Measurements from ENCODE around the gene CTNND2. TPM values are rescaled to one million over a fixed set of nuclear protein-coding genes. Genes with fewer than 3 reads are reported as not detected.

CTNND2 gene
- total RNA-seq, 2 experiments from 2014 or later = not detected

GRCh38 chr5:11878814-11879213 lies 25.4 kb downstream of the CTNND2 start:
- intact Hi-C loops (cut with micrococcal nuclease) = no loop called here
- no peak for DNase-seq
- Mint-ChIP-seq H3K4me3 (no peak overlapping the region), H3K27ac (no peak overlapping the region), H3K27me3 (no peaks in the 10 kb centered on the region), H3K36me3 (ENCODE audit: low read depth) (no peaks in the 10 kb centered on the region), H3K4me1 (ENCODE audit: low read depth) (no peaks in the 10 kb centered on the region), H3K9me3 (peaks cover 6% of the 10 kb centered on the region)
- TF ChIP-seq, protein P1, sequence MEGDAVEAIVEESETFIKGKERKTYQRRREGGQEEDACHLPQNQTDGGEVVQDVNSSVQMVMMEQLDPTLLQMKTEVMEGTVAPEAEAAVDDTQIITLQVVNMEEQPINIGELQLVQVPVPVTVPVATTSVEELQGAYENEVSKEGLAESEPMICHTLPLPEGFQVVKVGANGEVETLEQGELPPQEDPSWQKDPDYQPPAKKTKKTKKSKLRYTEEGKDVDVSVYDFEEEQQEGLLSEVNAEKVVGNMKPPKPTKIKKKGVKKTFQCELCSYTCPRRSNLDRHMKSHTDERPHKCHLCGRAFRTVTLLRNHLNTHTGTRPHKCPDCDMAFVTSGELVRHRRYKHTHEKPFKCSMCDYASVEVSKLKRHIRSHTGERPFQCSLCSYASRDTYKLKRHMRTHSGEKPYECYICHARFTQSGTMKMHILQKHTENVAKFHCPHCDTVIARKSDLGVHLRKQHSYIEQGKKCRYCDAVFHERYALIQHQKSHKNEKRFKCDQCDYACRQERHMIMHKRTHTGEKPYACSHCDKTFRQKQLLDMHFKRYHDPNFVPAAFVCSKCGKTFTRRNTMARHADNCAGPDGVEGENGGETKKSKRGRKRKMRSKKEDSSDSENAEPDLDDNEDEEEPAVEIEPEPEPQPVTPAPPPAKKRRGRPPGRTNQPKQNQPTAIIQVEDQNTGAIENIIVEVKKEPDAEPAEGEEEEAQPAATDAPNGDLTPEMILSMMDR (IDR thresholded peaks at IDR 0.05) = no peak
- no peak for ATAC-seq
- ChIA-PET POLR2A (no interaction called here), CTCF (no interaction called here)

DNA sequence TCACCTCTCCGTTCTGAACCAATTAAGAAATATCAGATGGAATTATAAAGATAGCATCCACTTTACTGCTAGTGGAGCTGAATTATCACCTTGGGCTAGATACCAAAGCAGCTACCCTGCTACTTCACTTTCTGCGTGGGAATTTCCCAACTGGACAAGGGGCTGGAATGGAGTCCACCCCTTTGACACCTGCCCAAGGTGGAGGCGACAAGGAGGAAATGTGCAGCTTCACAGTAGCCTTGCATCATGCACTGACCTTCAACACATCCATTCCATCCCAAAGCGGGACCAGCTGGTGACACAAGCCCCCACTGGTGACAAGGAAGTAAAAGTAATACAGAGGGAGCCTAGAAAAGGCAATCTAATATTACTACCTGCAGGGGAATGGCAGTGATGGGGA lies 30.7 kb downstream of the CTNND2 start:
- Mint-ChIP-seq H3K9me3 (peaks cover 2% of the 10 kb centered on the region), H3K36me3 (ENCODE audit: low read depth) (no peaks in the 10 kb centered on the region), H3K4me1 (ENCODE audit: low read depth) (no peaks in the 10 kb centered on the region), H3K27me3 (no peaks in the 10 kb centered on the region), H3K4me3 (no peak overlapping the region), H3K27ac (no peak overlapping the region)
- ChIA-PET POLR2A (no interaction called here), CTCF (no interaction called here)
- DNase-seq (no peak), ATAC-seq (no peak)
- TF ChIP-seq, protein P1 (IDR thresholded peaks at IDR 0.05) = no peak
- intact Hi-C loops (cut with micrococcal nuclease) = no loop called here

DNA sequence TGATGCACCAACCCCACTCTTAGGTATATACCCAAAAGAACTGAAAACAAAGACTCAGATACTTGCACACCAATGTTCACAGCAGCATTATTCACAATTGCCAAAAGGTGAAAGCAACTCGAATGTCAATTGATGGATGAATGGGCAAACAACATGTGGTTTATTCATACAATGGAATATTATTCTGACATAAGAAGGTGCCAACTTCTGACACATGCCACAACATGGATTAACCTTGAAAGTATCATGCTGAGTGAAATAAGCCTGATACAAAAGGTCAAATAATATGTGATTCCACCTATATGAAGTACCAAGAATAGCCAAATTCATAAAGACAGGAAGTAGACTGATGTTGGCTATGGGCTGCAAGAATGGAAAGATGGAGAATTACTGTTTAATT lies 35.0 kb downstream of the CTNND2 start:
- H3K4me1 Mint-ChIP-seq (ENCODE audit: low read depth) = no peaks in the 10 kb centered on the region
- no peak overlapping the region for H3K4me3 Mint-ChIP-seq
- ChIA-PET CTCF (no interaction called here), POLR2A (no interaction called here)
- no peak overlapping the region for H3K27ac Mint-ChIP-seq
- intact Hi-C loops (cut with micrococcal nuclease) = no loop called here
- H3K9me3 Mint-ChIP-seq = peaks cover 2% of the 10 kb centered on the region
- H3K36me3 Mint-ChIP-seq (ENCODE audit: low read depth) = no peaks in the 10 kb centered on the region
- DNase-seq (no peak), ATAC-seq (no peak)
- H3K27me3 Mint-ChIP-seq = no peaks in the 10 kb centered on the region
- TF ChIP-seq, protein P1 (IDR thresholded peaks at IDR 0.05) = no peak

- ChIA-PET POLR2A (no interaction called here), CTCF (no interaction called here)
- no peak for DNase-seq
- TF ChIP-seq, protein P1 (IDR thresholded peaks at IDR 0.05) = no peak
- Mint-ChIP-seq H3K36me3 (ENCODE audit: low read depth) (no peaks in the 10 kb centered on the region), H3K27me3 (no peaks in the 10 kb centered on the region), H3K4me3 (no peak overlapping the region), H3K27ac (no peak overlapping the region), H3K9me3 (peaks cover 9% of the 10 kb centered on the region), H3K4me1 (ENCODE audit: low read depth) (no peaks in the 10 kb centered on the region)
- intact Hi-C loops (cut with micrococcal nuclease) = no loop called here
- ATAC-seq = no peak
These were observed 40.3 kb downstream of the CTNND2 start for GRCh38 chr5:11863911-11864310.

GRCh38 chr5:11857391-11857790 lies 46.9 kb downstream of the CTNND2 start:
- no peak overlapping the region for H3K4me3 Mint-ChIP-seq
- H3K36me3 Mint-ChIP-seq (ENCODE audit: low read depth) = no peaks in the 10 kb centered on the region
- H3K27ac Mint-ChIP-seq = no peak overlapping the region
- intact Hi-C loops (cut with micrococcal nuclease) = no loop called here
- ChIA-PET CTCF (no interaction called here), POLR2A (no interaction called here)
- DNase-seq = no peak
- TF ChIP-seq, protein P1 (IDR thresholded peaks at IDR 0.05) = no peak
- H3K9me3 Mint-ChIP-seq = peaks cover 21% of the 10 kb centered on the region
- ATAC-seq = no peak
- no peaks in the 10 kb centered on the region for H3K27me3 Mint-ChIP-seq
- H3K4me1 Mint-ChIP-seq (ENCODE audit: low read depth) = no peaks in the 10 kb centered on the region

Measured in activated CD8-positive, alpha-beta T cell treated with anti-CD3 and anti-CD28 coated beads for 36 hours (primary cell).